B cell (primary cell): ENCODE measurements around the gene SUPT5H. TPM values are rescaled to one million over a fixed set of nuclear protein-coding genes. Genes with fewer than 3 reads are reported as not detected.

Source experiments
- ATAC-seq: fragments of 200-7000 bp; cut with Tn5 transposase; one replicate; pipeline ENCODE4 v1.10.0; 2021; ENCODE audit warnings: low read depth, mild to moderate bottlenecking, moderate number of reproducible peaks, moderate library complexity
- CTCF ChIA-PET: fragments of 350-600 bp; sonication (Branson Sonifier 250); formaldehyde crosslinking; loops from one replicate; lab custom pipeline; 2021; ENCODE audit warnings: antibody characterized with exemption, inconsistent platforms; lab: Charles Lee
- POLR2A ChIA-PET: fragments of 350-600 bp; sonication (Branson Sonifier 250); formaldehyde crosslinking; loops from one replicate; lab custom pipeline; 2021; ENCODE audit warnings: antibody characterized with exemption; lab: Charles Lee
- DNase-seq: peaks from one replicate; pipeline ENCODE4 v3.0.0; 2013
- H2AFZ ChIP-seq: 2 replicates; pipeline ENCODE4 v1.6.1; 2012; ENCODE audit warnings: mild to moderate bottlenecking, low read depth, low read length; ENCODE audit not compliant: insufficient read depth, poor library complexity, severe bottlenecking
- H3K27ac ChIP-seq, 2 donors: 1 replicate in 1 of 2; 2 replicates in 1 of 2; pipeline ENCODE4 v1.5.1; 2012 to 2013; ENCODE audit warnings: low read length in 2 of 2, mild to moderate bottlenecking in 2 of 2, moderate library complexity in 1 of 2
- H3K27me3 ChIP-seq, 4 experiments: fragments of 200-600 bp in 1 of 4; sonication (generic) in 1 of 4; replicated peaks in 1 of 4; 1 replicate in 2 of 4; 2 replicates in 2 of 4; pipeline versions ENCODE4 v1.6.1 to v1.7.0; 2013 to 2016; ENCODE audit warnings: low read length in 3 of 4, mild to moderate bottlenecking in 2 of 4, mixed read lengths in 1 of 4, moderate library complexity in 1 of 4; ENCODE audit not compliant: insufficient read depth in 4 of 4, control insufficient read depth in 3 of 4; ENCODE audit errors: control extremely low read depth in 1 of 4
- H3K36me3 ChIP-seq, 2 experiments: replicated peaks in 1 of 2; 1 replicate in 1 of 2; 2 replicates in 1 of 2; pipeline versions ENCODE4 v1.6.1 to v1.7.1; 2013; ENCODE audit warnings: low read length in 1 of 2; ENCODE audit not compliant: insufficient read depth in 2 of 2, control insufficient read depth in 1 of 2; ENCODE audit errors: control extremely low read depth in 1 of 2, extremely low read depth in 1 of 2
- H3K4me1 ChIP-seq, 2 donors: fragments of 200-600 bp in 1 of 2; sonication (generic) in 1 of 2; 1 replicate in 1 of 2; 2 replicates in 1 of 2; pipeline versions ENCODE4 v1.5.1 to v1.6.1; 2013 to 2017; ENCODE audit warnings: low read length in 2 of 2; ENCODE audit not compliant: control insufficient read depth in 2 of 2, insufficient read depth in 2 of 2
- H3K4me2 ChIP-seq: replicated peaks from 2 replicates; pipeline ENCODE3; 2012; ENCODE audit warnings: mild to moderate bottlenecking, low read depth, low read length; ENCODE audit not compliant: poor library complexity, severe bottlenecking
- H3K4me3 ChIP-seq, 5 experiments: fragments of 200-600 bp in 1 of 5; sonication (generic) in 1 of 5; 1 replicate in 3 of 5; 2 replicates in 2 of 5; pipeline versions ENCODE4 v1.5.1 to v1.7.0; 2011 to 2016; ENCODE audit warnings: low read length in 4 of 5, mild to moderate bottlenecking in 4 of 5, low read depth in 2 of 5, control low read depth in 1 of 5, moderate library complexity in 1 of 5; ENCODE audit not compliant: insufficient read depth in 1 of 5; ENCODE audit errors: control extremely low read depth in 1 of 5, extremely low read depth in 1 of 5
- H3K79me2 ChIP-seq: fragments of 200-600 bp; sonication (generic); one replicate; pipeline ENCODE4 v1.6.0; 2016; ENCODE audit warnings: low read length; ENCODE audit not compliant: control insufficient read depth, insufficient read depth
- H3K9ac ChIP-seq: fragments of 200-600 bp; sonication (generic); 2 replicates; pipeline ENCODE4 v1.6.1; 2017; ENCODE audit warnings: mild to moderate bottlenecking, low read length, moderate library complexity
- H3K9me3 ChIP-seq, 3 donors: one replicate each; pipeline versions ENCODE4 v1.6.1 to v1.7.1; 2013; ENCODE audit warnings: low read length in 2 of 3; ENCODE audit not compliant: control insufficient read depth in 2 of 3, insufficient read depth in 1 of 3; ENCODE audit errors: control extremely low read depth in 1 of 3
- H4K20me1 ChIP-seq: 2 replicates; pipeline ENCODE4 v1.6.0; 2012; ENCODE audit warnings: mild to moderate bottlenecking, low read length; ENCODE audit not compliant: insufficient read depth, control insufficient read depth, poor library complexity, severe bottlenecking
- H3K27ac Mint-ChIP-seq: one replicate; pipeline ENCODE4 v1.8.0; 2021; ENCODE audit warnings: mixed read lengths
- H3K27me3 Mint-ChIP-seq: one replicate; pipeline ENCODE4 v1.8.0; 2021; ENCODE audit warnings: mixed read lengths
- H3K4me1 Mint-ChIP-seq: one replicate; pipeline ENCODE4 v1.8.0; 2021; ENCODE audit warnings: mixed read lengths
- H3K4me3 Mint-ChIP-seq: one replicate; pipeline ENCODE4 v1.8.0; 2021; ENCODE audit warnings: mixed read lengths
- H3K9me3 Mint-ChIP-seq: one replicate; pipeline ENCODE4 v1.8.0; 2022; ENCODE audit warnings: mixed read lengths; ENCODE audit not compliant: insufficient read depth
- CTCF ChIP-seq: fragments of 200-600 bp; IDR thresholded peaks from one replicate; pipeline ENCODE4 v1.8.0; 2022; ENCODE audit warnings: antibody characterized with exemption, mild to moderate bottlenecking
- EZH2 ChIP-seq: IDR thresholded peaks from 2 replicates; pipeline ENCODE4 v1.6.1; 2012; ENCODE audit warnings: borderline replicate concordance, low read depth, mild to moderate bottlenecking, moderate library complexity, low read length; ENCODE audit not compliant: insufficient read depth, poor library complexity, severe bottlenecking
- WGBS: methylation state at CpG from one replicate; pipeline ENCODE4 v1.1.5; 2013; ENCODE audit warnings: missing lambda C conversion rate; ENCODE audit not compliant: insufficient coverage; 5-methylcytosine and 5-hydroxymethylcytosine counted together
- intact Hi-C: fragments of 100-400 bp; cut with micrococcal nuclease; formaldehyde crosslinking; loops from one replicate; pipeline ENCODE4 v1.10.0; 2022
- polyA plus RNA-seq: library from polyadenylated mRNA; depleted of rRNA; stranded (reverse); fragments of >200 nt; gene quantifications from 2 replicates; pipeline ENCODE4 v1.2.3, GENCODE V29; 2012
- total RNA-seq, 2 donors: library from RNA; stranded (reverse); fragments of 120-200 nt in 1 of 2; gene quantifications; 1 replicate in 1 of 2; 2 replicates in 1 of 2; pipeline versions ENCODE4 v1.2.3 to v1.2.4, GENCODE V29; 2013 to 2022

SUPT5H gene
- total and polyA plus RNA-seq, 2 donors (not counting 1 experiment from before 2014, with no cell fraction given), result 119 to 203 TPM

GRCh38 chr19:39514840-39515550, 69.6 kb downstream of the SUPT5H start, which contains the start of gene SELENOV:
TSS of gene SELENOV (plus strand) at chr19:39515139. CDS start at chr19:39515213, 74 bp downstream.
- peak within 1 kb of the TSS; percentile 78 for H3K4me3 Mint-ChIP-seq
- H3K4me1 Mint-ChIP-seq, result peaks cover 16% of the 10 kb centered on the region
- peaks cover 0 to 47% (median 32%) of the 10 kb centered on the region in 4 experiments for H3K27me3 ChIP-seq
- no peaks in the 10 kb centered on the region for H3K79me2 ChIP-seq
- ATAC-seq (peak; percentile 60), DNase-seq (peak; percentile 59)
- no peaks in the 10 kb centered on the region for H3K36me3 ChIP-seq
- H3K4me1 ChIP-seq, result peaks cover 20 to 25% of the 10 kb centered on the region in 2 donors
- peak within 1 kb of the TSS in 4 of 5 experiments; percentile 28 to 61 (median 42) for H3K4me3 ChIP-seq
- peak within 1 kb of the TSS; percentile 65 for H3K9ac ChIP-seq
- no peak within 1 kb of the TSS for H3K27ac ChIP-seq
- no peak within 1 kb of the TSS for H3K27ac Mint-ChIP-seq
- H4K20me1 ChIP-seq, result no peaks in the 10 kb centered on the region
- peak within 1 kb of the TSS; percentile 94 for H3K4me2 ChIP-seq
- H2AFZ ChIP-seq, result peak within 1 kb of the TSS; percentile 69
- H3K9me3 ChIP-seq, result peaks cover 0 to 23% (median 0%) of the 10 kb centered on the region in 3 donors
- peaks cover 31% of the 10 kb centered on the region for H3K27me3 Mint-ChIP-seq
- TF ChIP-seq CTCF (no peak), EZH2 (peak; percentile 85)
- ChIA-PET CTCF (interaction anchor here (1.1 to 1.6 kb wide), 2 partner anchors 19 to 41 kb away, joined by 4 to 5 read pairs; no protein-coding TSS in a partner anchor), POLR2A (no interaction called here)
- 2% methylated on average over 56 of the region's 56 CpGs for WGBS
- intact Hi-C loops, result no loop called here
- no peaks in the 10 kb centered on the region for H3K9me3 Mint-ChIP-seq
